Panc1 (cell line): ENCODE results near the gene ST3GAL4.
A peak's percentile ranks its signal among the peaks of the same experiment; 100 is the strongest.

ENCODE experiments used
- CTCF ChIP-seq: fragments of 450-650 bp; IDR thresholded peaks from 2 replicates; pipeline ENCODE4 v1.5.1; 2017; ENCODE audit warnings: mild to moderate bottlenecking
- POLR2AphosphoS5 ChIP-seq: IDR thresholded peaks from 2 replicates; pipeline ENCODE4 v1.6.1; 2012; ENCODE audit warnings: mild to moderate bottlenecking, low read depth, low read length, moderate library complexity
- REST ChIP-seq, 2 experiments: IDR thresholded peaks; 2 replicates each; pipeline ENCODE4 v1.6.1; 2011 to 2012; ENCODE audit warnings: low read depth in 2 of 2, control low read depth in 1 of 2, low read length in 1 of 2, mild to moderate bottlenecking in 1 of 2, moderate library complexity in 1 of 2; ENCODE audit not compliant: insufficient read depth in 1 of 2
- SIN3A ChIP-seq: IDR thresholded peaks from 2 replicates; pipeline ENCODE4 v1.6.1; 2012; ENCODE audit warnings: low read depth, mild to moderate bottlenecking, low read length, moderate library complexity, borderline replicate concordance; ENCODE audit not compliant: insufficient read depth
- TCF7L2 ChIP-seq: IDR thresholded peaks from 2 replicates; pipeline ENCODE4 v1.6.1; 2011; ENCODE audit warnings: mild to moderate bottlenecking, low read depth, low read length, inconsistent platforms

DNA sequence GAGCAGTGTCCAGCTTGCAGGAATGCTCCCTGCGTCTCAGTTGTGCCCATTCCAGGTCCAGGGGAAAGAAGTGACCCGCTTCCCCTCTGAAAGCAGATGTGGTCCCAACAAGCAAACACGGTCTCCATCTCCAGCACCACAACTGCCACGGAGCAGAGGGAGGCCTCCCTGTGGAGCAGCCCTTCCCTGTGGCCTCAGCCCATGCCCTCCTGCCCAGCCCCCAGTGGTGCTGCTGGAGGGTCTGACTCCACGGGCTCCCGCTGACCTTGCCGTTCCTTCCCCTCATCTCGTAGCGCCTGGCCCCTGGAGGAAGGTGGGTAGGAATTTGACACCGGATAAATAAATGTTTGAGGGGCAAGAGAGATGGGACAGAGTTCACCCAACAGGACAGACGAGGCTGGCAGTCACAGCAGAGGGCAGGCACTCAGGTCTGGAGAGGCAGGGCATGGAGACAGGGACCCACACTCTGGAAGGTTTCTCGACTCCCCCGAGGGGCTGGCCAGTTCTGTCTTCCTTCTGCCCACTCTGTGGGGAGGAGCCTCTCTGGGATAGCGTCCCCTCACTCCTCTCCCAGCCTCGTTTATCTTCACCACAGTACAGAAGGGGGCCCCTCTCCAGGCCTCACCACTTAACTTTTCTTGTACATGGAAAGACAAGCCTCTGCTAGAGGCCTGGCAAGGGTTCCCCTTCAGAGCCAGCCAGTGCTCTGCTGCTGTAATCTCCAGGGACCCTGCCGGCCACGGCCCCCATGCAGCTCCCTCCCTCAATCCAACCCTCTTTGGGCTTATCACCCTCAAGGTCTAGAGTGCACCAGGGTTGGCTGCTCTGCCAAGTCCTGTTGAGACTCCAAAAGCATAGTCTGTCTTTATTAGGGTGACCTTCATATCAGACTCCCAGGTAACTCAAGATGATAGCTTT, 7.5 kb upstream of the ST3GAL4 start:
- TF ChIP-seq POLR2AphosphoS5 (0 out of 2 replicates have a peak, but pooled peaks have one; percentile 27), CTCF (no peak), REST (IDR thresholded peaks at IDR 0.05; ENCODE audit: insufficient read depth in 1 of 2, low read depth in 2 of 2, low read length in 1 of 2) (no peak), SIN3A (no peak), TCF7L2 (no peak)
